Liver (tissue), 9 donors: ENCODE data around the gene SLC12A9. TPM values are rescaled to one million over a fixed set of nuclear protein-coding genes. Genes with fewer than 3 reads are reported as not detected.

ENCODE experiments used
- DNase-seq: peaks from one replicate; pipeline ENCODE4 v3.0.0-alpha.2; 2017; ENCODE audit warnings: low spot score
- H3K27ac ChIP-seq, 2 donors: one replicate each; pipeline ENCODE4 v1.7.0; 2013; ENCODE audit warnings: inconsistent platforms in 2 of 2, low read length in 2 of 2, control low read depth in 1 of 2, low read depth in 1 of 2, mild to moderate bottlenecking in 1 of 2
- H3K27me3 ChIP-seq, 4 donors: one replicate each; pipeline versions ENCODE4 v1.6.1 to v1.7.0; 2013; ENCODE audit warnings: low read length in 3 of 4, inconsistent platforms in 1 of 4, mild to moderate bottlenecking in 1 of 4, moderate library complexity in 1 of 4; ENCODE audit not compliant: control insufficient read depth in 4 of 4, insufficient read depth in 4 of 4
- H3K36me3 ChIP-seq, 4 donors: one replicate each; pipeline versions ENCODE4 v1.6.1 to v1.7.0; 2013; ENCODE audit warnings: low read length in 3 of 4, mild to moderate bottlenecking in 3 of 4, low read depth in 1 of 4, moderate library complexity in 1 of 4; ENCODE audit not compliant: control insufficient read depth in 4 of 4, insufficient read depth in 3 of 4
- H3K4me1 ChIP-seq, 4 donors: one replicate each; pipeline versions ENCODE4 v1.6.1 to v1.7.0; 2013; ENCODE audit warnings: low read length in 3 of 4, mild to moderate bottlenecking in 3 of 4, moderate library complexity in 1 of 4; ENCODE audit not compliant: control insufficient read depth in 4 of 4, insufficient read depth in 4 of 4
- H3K4me3 ChIP-seq, 3 donors: one replicate each; pipeline versions ENCODE4 v1.6.1 to v1.7.0; 2013; ENCODE audit warnings: low read length in 3 of 3, control low read depth in 1 of 3, low read depth in 1 of 3, mild to moderate bottlenecking in 1 of 3
- H3K9ac ChIP-seq, 2 donors: one replicate each; pipeline ENCODE4 v1.7.0; 2013; ENCODE audit warnings: low read length in 2 of 2, mild to moderate bottlenecking in 2 of 2, moderate library complexity in 2 of 2, control low read depth in 1 of 2, low read depth in 1 of 2
- H3K9me3 ChIP-seq, 4 donors: one replicate each; pipeline versions ENCODE4 v1.6.1 to v1.7.0; 2013; ENCODE audit warnings: low read length in 3 of 4; ENCODE audit not compliant: control insufficient read depth in 4 of 4
- EGR1 ChIP-seq, 2 donors: IDR thresholded peaks; 2 replicates each; pipeline ENCODE4 v1.6.1; 2016 to 2018; ENCODE audit warnings: antibody characterized with exemption in 2 of 2, low read depth in 2 of 2
- FOXA1 ChIP-seq: IDR thresholded peaks from 2 replicates; pipeline ENCODE4 v1.6.1; 2016; ENCODE audit warnings: antibody characterized with exemption
- FOXA2 ChIP-seq: IDR thresholded peaks from 2 replicates; pipeline ENCODE4 v1.6.1; 2016; ENCODE audit warnings: antibody characterized with exemption
- HNF4A ChIP-seq, 2 donors: conservative IDR thresholded peaks; 2 replicates each; pipeline ENCODE4 v1.6.1; 2016; ENCODE audit warnings: antibody characterized with exemption in 2 of 2, mild to moderate bottlenecking in 2 of 2
- HNF4G ChIP-seq: IDR thresholded peaks from 2 replicates; pipeline ENCODE4 v1.6.1; 2016; ENCODE audit warnings: antibody characterized with exemption
- JUND ChIP-seq, 2 donors: IDR thresholded peaks; 2 replicates each; pipeline ENCODE4 v1.6.1; 2016; ENCODE audit warnings: antibody characterized with exemption in 2 of 2
- NR2F2 ChIP-seq: IDR thresholded peaks from 2 replicates; pipeline ENCODE4 v1.6.1; 2016; ENCODE audit warnings: antibody characterized with exemption
- RAD21 ChIP-seq, 2 donors: IDR thresholded peaks; 2 replicates each; pipeline ENCODE4 v1.6.1; 2016; ENCODE audit warnings: antibody characterized with exemption in 2 of 2, mild to moderate bottlenecking in 2 of 2
- RXRA ChIP-seq, 2 donors: IDR thresholded peaks; 2 replicates each; pipeline ENCODE4 v1.6.1; 2017 to 2018; ENCODE audit warnings: antibody characterized with exemption in 2 of 2, mild to moderate bottlenecking in 1 of 2
- SP1 ChIP-seq: IDR thresholded peaks from 2 replicates; pipeline ENCODE4 v1.6.1; 2018; ENCODE audit warnings: antibody characterized with exemption, mild to moderate bottlenecking
- YY1 ChIP-seq: IDR thresholded peaks from 2 replicates; pipeline ENCODE4 v1.6.1; 2016; ENCODE audit warnings: antibody characterized with exemption, mild to moderate bottlenecking
- WGBS: extraction: QIAGEN DNeasy Blood & Tissue Kit; methylation state at CpG from one replicate; pipeline ENCODE4 v1.1.7; 2013; 5-methylcytosine and 5-hydroxymethylcytosine counted together
- polyA plus RNA-seq, 2 donors: library from polyadenylated mRNA; stranded (reverse) in 1 of 2; unstranded in 1 of 2; fragments of 200-250 nt in 1 of 2; fragments of >200 nt in 1 of 2; fragmentation: Nextera tagmentation in 1 of 2; extraction: Ambion mirVana in 1 of 2; gene quantifications; one replicate each; pipeline versions ENCODE4 v1.2.1 to v1.2.3, GENCODE V29; 2013 to 2015
- total RNA-seq, 2 donors: library from RNA; depleted of rRNA; stranded (reverse); fragments of >200 nt; gene quantifications; one replicate each; pipeline ENCODE4 v1.2.3, GENCODE V29; 2014
- TF ChIP-seq, protein P1 (sequence below): IDR thresholded peaks from 2 replicates; pipeline ENCODE4 v1.6.1; 2016; ENCODE audit warnings: antibody characterized with exemption
- TF ChIP-seq, protein P2 (sequence below): IDR thresholded peaks from 2 replicates; pipeline ENCODE4 v1.6.1; 2016; ENCODE audit warnings: antibody characterized with exemption
- TF ChIP-seq, protein P3 (sequence below): IDR thresholded peaks from 2 replicates; pipeline ENCODE4 v1.6.1; 2016; ENCODE audit warnings: antibody characterized with exemption, mild to moderate bottlenecking
- TF ChIP-seq, protein P4 (sequence below): IDR thresholded peaks from 2 replicates; pipeline ENCODE4 v1.6.1; 2016; ENCODE audit warnings: antibody characterized with exemption
- TF ChIP-seq, protein P5 (sequence below): fragments of 150-350 bp; IDR thresholded peaks from 2 replicates; pipeline ENCODE4 v1.5.1; 2017; ENCODE audit warnings: improper control_type of control experiment, low read depth, low read length; ENCODE audit not compliant: missing input control
- donor health status: healthy.
- donor health status: healthy.
- donor health status: healthy.
- donor health status: healthy.
- donor health status: healthy.

SLC12A9 gene
- total and polyA plus RNA-seq, 4 donors: 1.8 to 17.2 (median 9.4) TPM

DNA sequence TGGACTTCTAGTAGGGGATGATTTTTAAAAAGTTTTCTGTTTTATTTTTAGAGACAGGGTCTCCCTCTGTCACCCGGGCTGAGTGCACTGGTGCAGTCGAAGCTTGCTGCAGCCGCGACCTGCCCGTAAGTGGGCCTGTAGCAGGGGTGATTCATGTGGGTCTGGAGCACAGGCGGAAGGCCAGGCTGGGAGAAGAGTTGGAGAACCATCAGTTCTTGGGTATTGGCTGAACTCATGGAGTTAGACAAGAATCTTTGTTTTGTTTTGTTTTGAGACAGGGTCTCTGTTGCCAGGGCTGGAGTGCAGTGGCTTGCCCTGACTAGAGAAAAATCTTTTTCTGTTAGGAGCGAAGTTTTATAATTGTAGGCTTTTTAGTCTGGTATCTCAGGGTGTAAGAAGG lies 28.1 kb downstream of the SLC12A9 start (continued):
- TF ChIP-seq, protein P1, sequence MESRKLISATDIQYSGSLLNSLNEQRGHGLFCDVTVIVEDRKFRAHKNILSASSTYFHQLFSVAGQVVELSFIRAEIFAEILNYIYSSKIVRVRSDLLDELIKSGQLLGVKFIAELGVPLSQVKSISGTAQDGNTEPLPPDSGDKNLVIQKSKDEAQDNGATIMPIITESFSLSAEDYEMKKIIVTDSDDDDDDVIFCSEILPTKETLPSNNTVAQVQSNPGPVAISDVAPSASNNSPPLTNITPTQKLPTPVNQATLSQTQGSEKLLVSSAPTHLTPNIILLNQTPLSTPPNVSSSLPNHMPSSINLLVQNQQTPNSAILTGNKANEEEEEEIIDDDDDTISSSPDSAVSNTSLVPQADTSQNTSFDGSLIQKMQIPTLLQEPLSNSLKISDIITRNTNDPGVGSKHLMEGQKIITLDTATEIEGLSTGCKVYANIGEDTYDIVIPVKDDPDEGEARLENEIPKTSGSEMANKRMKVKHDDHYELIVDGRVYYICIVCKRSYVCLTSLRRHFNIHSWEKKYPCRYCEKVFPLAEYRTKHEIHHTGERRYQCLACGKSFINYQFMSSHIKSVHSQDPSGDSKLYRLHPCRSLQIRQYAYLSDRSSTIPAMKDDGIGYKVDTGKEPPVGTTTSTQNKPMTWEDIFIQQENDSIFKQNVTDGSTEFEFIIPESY: no peak
- TF ChIP-seq FOXA2: no peak
- no peak for TF ChIP-seq FOXA1
- TF ChIP-seq, protein P2, sequence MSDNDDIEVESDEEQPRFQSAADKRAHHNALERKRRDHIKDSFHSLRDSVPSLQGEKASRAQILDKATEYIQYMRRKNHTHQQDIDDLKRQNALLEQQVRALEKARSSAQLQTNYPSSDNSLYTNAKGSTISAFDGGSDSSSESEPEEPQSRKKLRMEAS: no peak

DNA sequence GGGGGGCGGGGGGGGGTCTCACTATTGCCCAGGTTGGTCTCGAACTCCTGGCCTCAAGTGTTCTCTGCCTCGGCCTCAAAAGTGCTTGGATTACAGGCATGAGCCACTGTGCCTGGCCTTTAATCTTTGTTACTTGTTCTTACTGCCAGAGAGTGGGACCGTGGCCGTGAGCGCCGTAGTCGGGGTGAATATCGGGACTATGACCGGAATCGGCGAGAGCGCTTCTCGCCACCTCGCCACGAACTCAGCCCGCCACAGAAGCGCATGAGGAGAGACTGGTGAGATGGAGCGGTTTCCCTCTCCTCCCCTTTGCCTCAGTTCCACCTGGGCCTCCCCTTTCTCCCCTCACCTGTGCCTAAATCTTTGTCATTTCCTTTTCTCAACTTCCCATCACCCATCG lies 28.6 kb downstream of the SLC12A9 start:
- 99% methylated on average over 20 of the region's 20 CpGs for WGBS
- TF ChIP-seq FOXA2 (no peak), RXRA (IDR thresholded peaks at IDR 0.05) (no peak), RAD21 (IDR thresholded peaks at IDR 0.05) (no peak), EGR1 (IDR thresholded peaks at IDR 0.05; ENCODE audit: low read depth in 2 of 2) (no peak), HNF4A (conservative IDR thresholded peaks at IDR 0.05) (no peak), SP1 (no peak), NR2F2 (no peak), YY1 (no peak), FOXA1 (no peak), HNF4G (no peak), JUND (IDR thresholded peaks at IDR 0.05) (no peak)
- TF ChIP-seq, protein P2: no peak
- TF ChIP-seq, protein P3, sequence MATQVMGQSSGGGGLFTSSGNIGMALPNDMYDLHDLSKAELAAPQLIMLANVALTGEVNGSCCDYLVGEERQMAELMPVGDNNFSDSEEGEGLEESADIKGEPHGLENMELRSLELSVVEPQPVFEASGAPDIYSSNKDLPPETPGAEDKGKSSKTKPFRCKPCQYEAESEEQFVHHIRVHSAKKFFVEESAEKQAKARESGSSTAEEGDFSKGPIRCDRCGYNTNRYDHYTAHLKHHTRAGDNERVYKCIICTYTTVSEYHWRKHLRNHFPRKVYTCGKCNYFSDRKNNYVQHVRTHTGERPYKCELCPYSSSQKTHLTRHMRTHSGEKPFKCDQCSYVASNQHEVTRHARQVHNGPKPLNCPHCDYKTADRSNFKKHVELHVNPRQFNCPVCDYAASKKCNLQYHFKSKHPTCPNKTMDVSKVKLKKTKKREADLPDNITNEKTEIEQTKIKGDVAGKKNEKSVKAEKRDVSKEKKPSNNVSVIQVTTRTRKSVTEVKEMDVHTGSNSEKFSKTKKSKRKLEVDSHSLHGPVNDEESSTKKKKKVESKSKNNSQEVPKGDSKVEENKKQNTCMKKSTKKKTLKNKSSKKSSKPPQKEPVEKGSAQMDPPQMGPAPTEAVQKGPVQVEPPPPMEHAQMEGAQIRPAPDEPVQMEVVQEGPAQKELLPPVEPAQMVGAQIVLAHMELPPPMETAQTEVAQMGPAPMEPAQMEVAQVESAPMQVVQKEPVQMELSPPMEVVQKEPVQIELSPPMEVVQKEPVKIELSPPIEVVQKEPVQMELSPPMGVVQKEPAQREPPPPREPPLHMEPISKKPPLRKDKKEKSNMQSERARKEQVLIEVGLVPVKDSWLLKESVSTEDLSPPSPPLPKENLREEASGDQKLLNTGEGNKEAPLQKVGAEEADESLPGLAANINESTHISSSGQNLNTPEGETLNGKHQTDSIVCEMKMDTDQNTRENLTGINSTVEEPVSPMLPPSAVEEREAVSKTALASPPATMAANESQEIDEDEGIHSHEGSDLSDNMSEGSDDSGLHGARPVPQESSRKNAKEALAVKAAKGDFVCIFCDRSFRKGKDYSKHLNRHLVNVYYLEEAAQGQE: no peak
- TF ChIP-seq, protein P4, sequence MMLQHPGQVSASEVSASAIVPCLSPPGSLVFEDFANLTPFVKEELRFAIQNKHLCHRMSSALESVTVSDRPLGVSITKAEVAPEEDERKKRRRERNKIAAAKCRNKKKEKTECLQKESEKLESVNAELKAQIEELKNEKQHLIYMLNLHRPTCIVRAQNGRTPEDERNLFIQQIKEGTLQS: no peak
- TF ChIP-seq, protein P1: no peak
- TF ChIP-seq, protein P5, sequence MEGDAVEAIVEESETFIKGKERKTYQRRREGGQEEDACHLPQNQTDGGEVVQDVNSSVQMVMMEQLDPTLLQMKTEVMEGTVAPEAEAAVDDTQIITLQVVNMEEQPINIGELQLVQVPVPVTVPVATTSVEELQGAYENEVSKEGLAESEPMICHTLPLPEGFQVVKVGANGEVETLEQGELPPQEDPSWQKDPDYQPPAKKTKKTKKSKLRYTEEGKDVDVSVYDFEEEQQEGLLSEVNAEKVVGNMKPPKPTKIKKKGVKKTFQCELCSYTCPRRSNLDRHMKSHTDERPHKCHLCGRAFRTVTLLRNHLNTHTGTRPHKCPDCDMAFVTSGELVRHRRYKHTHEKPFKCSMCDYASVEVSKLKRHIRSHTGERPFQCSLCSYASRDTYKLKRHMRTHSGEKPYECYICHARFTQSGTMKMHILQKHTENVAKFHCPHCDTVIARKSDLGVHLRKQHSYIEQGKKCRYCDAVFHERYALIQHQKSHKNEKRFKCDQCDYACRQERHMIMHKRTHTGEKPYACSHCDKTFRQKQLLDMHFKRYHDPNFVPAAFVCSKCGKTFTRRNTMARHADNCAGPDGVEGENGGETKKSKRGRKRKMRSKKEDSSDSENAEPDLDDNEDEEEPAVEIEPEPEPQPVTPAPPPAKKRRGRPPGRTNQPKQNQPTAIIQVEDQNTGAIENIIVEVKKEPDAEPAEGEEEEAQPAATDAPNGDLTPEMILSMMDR: no peak
- DNase-seq: no peak
- peaks cover 0 to 9% (median 7%) of the 10 kb centered on the region in 4 donors for H3K4me1 ChIP-seq
- no peaks in the 10 kb centered on the region for H3K9me3 ChIP-seq
- no peaks in the 10 kb centered on the region for H3K27me3 ChIP-seq
- H3K36me3 ChIP-seq: peaks cover 25 to 56% (median 43%) of the 10 kb centered on the region in 4 donors
- H3K9ac ChIP-seq: no peak overlapping the region
- no peak overlapping the region for H3K4me3 ChIP-seq
- no peak overlapping the region for H3K27ac ChIP-seq
